GM04504 (cell line): ENCODE results near the gene STAC.
"Not testable (repeated sequence)": the region's sequence is repeated elsewhere in the genome, so short reads cannot be mapped to it uniquely, and the experiment has no call there.

ENCODE experiments used
- DNase-seq: peaks from one replicate; pipeline ENCODE4 v3.0.0-alpha.2; 2012; ENCODE audit warnings: low read depth

The STAC gene

DNA sequence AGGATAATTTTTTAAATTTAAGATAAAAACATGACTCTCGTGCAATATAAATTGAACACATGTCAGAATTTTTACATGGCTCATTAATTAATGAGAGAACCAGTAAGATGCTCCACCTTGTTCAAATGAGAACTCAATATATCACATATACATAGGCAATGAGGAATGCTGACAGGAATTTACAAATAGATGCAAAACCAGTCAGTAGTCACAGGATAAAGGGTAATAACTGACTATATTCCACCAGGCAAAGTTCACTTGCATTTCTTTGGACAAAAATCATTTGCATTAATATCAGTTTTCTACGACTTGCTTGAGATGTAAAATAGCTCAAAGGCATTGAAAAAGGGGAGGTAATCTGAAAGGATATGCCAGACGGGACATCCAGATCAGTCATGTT is 139.4 kb downstream of the STAC start:
- no peak for DNase-seq

DNA sequence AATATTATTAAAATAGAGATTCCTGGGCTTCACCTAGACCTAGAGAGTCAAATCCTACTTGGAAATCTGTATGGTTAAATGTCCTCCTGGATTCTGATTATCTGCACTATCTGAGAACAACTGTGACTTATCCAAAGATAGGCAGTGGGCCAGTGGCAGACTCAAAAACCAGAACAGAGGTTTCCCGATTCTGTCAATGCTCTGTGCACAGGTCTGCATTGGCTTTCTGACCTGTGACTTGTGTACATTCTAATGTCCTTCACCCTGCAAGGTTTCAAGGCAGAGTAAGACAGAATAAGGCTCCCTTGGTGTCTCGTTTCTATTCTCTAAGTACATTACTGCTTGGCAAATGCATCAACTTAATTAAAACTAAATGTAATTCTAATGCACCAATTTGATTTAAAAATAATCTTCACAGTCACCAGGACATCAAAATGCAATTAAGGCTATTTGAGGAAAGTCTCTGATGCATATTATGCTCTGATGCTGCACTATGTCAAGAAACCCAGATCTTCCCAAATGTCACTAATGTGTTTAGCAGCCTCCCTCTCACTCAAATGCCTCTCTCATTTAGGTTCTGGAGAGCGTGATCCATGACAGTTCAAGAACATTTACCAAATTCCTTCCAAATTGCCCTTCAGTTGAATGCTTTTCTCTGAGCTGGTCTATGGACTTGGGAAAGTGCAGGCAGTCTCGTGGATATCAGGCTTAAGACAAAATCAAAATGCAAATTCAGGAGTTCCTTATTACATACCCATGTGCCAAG is 140.1 kb downstream of the STAC start:
- no peak for DNase-seq

DNA sequence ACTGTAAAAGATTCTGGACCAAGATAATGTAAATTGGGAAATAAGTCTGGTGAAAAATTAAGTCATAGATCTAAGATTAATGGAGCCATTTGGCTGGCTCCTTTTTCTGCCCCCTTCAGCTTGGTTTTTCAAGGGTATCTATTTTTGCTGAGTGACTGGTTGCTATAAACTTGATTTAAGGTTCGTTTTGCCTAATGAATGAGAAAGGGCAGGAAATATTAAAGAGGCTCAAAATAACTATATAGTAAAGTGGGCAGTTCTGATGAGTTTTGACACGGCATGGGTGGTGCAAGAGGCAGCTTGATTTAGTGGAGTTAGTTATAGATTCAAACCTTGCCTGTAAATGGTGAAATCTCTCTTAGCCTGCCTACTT is 140.7 kb downstream of the STAC start:
- no peak for DNase-seq

DNA sequence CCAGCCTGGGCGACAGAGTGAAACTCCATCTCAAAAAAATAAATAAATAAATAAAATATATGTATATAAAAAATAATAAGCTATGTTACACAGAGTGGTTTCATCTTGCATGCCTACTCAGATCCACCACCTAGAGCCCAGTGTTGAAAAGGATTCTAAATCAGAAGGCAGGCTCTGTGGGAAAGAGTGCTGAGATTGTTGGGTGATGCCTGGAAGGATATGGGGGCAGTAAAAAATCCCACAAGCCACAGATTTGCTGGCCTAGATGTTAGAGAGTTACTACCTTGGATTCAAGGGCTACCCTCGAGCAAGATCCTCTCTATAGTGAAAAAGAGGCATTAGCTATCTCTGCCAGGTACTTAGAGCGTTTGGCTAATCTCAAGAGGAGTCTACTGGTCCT is 144.3 kb downstream of the STAC start:
- DNase-seq, result peak; percentile 36

DNA sequence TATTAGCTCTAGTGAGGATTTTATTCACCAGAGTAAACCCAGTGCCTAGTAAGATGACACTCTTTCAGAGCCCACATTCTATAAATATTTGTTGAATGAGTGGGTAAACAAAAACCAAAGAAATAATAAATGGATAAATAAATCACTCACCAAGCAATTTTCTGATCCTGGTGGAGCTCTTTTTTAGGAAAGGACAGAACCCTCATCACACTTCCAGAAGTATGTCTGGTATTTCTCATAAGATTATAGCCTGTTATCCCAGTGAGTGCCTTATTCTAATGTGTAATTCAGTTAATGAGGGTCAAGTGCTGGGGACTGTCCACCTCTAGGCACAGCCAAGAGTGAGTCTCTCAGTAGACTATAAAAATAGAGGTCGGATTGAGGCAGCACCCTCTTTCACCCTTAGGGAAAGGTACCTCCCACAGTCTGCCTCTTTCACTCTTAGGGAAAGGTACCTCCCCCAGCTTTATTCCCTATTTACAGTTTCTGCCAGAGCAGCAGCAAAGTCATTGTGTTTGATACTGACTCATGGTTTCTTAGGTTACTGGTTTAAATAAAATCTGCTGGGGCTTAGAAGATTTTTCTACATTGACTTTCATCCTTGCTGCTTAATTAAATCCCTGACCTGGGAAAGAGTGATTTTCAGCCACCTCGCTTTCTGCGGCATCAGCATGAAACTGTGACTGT is 145.0 kb downstream of the STAC start:
- peak; percentile 84 for DNase-seq

DNA sequence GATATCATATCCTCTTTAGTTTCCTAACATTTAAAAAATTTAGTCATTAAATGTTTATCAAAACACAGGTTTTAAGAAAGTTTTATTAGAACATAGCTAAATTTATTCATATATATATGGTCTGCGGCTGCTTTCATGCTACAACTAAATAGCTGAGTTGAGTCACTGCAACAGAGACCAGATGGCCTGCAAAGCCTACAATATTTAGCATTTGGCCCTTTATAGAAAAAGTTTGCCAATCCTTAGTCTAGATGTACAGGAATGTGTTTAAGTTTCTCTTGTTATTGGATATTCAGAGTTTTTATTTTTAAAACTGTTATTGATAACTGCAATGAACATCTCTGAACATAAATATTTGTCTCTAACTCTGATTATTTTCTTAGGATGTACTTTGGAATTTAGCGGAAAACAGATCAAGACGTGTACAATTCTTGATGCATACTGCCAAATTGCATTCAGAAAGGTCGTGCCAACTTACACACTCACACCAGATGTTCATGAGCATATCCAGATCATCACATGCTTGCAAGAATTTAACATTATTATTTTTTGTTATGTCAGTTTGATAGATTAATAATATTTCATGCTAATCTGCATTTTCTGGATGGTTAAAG is 157.9 kb downstream of the STAC start:
- DNase-seq, result no peak

DNA sequence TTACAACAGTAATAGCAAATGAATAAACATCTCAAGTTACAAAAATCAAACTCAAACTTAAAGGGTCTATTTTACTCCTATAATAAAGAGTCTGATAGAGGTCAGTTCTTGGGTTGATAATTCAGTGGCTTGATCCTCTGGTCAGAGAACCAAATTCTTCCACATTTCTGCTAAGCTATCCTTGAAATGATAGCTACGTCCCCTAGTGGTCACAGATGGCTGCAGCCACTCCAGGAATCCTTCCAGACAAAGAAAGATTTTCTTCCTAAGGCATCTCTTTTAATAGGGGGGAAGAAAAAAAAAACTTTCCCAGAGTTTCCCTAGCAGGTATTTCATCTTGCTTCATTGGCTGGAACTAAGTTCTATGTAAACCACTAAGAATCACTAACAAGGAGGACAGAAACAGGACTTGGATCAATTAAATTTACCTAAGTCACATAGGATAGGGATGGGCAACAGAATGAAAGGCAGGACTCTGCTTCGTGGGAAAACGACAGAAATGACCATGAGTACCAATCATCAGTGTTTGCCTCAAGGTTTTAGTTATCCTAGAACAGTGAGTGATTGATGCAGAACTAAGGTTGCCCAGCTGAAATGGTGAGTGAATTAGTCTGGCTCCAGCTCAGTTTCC is 160.7 kb downstream of the STAC start:
- no peak for DNase-seq

DNA sequence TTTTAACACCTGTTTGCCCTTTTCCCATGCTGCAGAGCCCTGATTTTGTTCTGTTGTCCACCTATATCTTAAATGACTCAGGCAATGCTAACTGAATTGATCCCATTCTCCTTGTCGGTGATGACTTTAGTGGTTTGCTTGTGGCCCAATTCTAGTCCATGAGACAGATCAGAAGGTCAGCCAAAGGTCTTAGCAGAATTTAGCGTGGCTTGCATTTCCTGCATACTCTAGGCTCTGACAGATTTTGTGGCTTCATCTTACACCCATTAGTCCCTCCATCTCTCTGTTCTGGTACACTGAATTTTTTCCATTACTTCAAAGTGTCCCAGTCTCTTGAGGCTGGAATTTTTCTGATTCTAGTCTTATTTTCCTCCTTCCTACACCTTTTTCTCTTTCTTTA is 161.9 kb downstream of the STAC start:
- DNase-seq, result peak; percentile 30

DNA sequence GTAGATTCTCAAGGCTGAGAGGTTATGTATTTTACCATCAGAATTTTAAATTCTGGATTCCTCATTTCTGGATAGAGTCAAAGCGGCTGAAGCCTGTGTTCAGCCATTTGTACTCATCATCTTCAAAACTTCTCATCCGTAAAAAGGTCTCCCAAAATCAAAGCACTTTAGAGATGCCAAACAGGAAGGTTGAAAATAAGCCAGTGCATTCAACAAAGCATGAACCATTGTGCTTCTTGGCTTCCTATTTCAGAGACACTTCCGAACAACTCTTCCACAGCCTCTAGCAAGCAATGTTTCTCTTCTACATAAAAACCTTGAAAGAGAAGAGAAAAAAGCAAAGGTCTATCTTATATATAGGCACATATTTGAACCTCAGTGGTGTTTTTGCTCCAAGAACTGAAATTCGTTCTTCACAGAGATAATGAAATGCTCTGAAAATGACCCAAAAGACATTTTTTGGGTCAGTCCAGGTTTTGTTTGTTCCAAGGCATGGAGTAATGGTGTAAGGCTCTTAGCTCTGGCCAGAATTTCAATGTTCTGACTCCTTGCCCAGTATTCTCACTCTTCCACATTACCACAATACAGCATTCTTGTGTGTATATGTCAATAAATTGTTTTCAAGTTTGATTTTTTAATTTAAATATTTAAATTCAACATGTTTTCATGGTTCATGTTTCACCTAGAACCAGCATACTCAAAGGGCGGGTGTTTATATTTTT is 163.1 kb downstream of the STAC start:
- DNase-seq, result no peak

DNA sequence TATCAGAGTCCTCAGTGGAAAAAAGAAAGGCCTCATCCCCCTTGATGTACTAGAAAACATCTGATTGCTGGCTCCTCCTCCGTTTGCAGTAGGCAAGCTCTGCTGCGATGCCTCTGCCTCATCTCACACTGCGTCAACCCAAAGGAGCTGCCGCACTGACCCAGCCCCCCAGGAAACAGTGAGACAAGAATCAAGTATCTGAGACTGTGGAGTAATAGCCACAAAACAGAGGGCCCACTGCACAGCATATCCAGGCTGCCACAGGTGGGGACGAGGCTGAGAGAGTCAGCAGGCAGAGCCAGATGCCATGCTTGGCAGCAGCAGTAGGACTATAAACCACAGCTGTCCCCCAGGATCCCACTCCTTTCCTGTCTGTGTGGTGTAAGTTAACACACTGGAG is 165.9 kb downstream of the STAC start:
- DNase-seq, result no peak

DNA sequence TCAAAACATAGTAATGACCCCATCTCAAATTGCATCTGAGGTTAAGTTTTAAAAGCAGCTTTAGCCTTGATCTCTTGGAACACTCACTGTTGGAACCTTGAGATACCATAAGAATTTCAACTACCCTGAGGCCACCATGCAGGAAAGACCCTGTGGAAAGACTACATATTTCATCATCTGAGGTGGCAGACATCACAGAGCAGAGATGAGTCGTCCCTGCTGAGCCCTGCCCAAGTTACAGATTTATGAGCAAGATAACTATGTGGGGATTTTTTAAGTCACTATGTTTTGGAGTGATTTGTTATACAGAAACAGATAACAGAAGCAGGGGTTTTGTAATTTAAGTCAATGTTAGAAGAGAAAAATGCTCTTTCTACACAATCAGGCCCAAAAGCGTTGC is 168.4 kb downstream of the STAC start:
- no peak for DNase-seq

DNA sequence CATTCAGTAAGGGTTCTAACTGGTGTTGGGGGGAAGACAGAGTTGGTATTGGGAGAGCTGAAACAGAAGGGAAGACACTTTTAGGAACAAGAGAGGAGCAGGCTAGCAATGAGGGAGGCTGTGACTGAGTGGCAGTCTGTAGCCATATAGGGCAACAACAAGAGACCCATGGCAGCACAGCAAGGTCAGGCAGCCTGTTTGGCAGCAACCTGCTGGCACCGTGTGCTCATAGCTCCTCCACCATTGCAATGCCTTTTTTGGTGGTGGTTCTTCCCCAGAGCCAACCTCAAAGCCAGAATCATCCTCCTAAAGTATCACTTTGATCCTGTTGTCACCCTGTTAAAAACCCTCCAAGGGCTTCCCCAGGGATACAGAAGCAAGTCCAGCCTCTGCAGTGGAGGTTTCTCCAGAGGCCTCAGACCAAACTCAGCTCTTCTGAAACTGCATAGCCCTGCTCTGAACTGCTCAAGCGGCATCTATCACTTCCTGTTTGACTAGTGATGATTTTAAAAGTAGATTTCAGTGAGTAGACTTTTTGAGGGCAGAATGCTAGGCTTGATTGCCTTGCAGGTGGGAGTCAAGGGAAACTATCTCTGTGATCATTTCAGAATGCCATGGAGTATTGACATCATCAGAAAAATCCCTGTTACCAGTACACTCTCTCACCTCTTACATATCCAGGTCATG is 176.9 kb downstream of the STAC start:
- DNase-seq, result no peak

DNA sequence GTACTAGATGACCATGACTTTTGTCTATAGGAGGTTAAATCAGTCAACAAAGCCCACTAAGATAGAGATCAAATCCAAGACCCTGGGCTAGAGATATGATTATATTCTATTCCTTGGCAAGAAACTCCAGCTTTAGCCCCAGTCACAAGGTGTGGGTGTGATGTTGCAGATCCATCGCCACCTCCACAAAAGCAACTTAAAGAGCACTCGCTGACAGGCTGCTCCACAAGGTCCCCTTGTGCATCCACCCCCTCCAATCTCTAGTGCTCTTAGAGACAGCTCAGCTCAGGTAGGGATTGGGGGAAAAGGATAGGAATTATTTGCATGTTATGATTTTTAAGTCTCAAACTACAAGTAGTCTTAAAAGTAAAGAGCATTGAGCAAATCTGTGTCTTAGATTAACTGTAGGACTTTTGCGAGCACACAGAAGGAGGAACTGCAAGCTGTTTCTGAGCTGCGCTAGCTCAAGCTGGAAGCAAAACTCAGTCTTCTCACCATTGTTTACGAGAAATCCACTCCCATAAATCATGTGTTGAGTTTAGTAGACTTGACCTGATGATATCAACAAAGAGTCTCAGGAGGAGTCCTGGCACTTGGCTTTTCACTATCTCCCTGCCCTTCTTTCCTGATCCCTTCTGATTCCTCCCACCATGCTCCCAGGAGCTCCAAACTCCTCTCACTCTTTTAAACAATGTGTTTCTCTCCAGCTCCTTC is 177.6 kb downstream of the STAC start:
- no peak for DNase-seq

DNA sequence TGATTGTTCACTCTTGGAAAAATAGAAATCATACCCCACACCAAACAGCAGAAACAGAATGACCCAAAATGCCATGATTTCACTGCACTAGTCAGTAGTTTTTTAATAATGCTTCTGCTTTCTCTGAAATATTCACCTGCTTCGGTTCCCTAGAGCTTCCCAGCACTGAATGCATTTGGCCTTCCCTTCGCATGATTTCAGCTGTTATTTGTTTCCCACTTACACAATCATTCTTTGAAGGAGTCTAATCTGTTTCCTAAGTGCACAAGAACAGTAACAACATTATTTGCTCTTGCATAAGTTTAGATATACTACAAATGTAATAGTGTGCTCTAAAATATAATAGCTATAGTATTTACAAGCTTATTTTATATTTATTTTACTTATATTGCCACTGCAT is 178.7 kb downstream of the STAC start:
- no peak for DNase-seq

DNA sequence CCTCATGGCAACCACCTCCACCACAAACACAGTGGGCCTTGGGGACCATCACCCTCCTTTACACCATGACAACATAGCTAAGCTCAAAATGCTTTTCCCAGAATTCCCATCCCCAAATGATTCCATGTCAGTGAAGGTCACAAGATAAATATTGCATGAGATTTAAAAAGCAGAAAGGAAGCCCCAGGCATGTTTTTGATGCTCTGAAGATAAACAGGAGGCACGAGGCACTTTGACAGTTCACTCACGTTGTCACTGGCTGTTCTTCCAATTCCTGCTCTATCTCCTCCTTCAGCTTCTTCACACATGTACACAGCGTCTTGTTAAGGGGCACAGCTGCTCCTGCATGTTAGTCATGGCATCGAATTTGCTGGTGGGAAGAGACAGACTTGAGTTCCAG is 180.4 kb downstream of the STAC start:
- no peak for DNase-seq

DNA sequence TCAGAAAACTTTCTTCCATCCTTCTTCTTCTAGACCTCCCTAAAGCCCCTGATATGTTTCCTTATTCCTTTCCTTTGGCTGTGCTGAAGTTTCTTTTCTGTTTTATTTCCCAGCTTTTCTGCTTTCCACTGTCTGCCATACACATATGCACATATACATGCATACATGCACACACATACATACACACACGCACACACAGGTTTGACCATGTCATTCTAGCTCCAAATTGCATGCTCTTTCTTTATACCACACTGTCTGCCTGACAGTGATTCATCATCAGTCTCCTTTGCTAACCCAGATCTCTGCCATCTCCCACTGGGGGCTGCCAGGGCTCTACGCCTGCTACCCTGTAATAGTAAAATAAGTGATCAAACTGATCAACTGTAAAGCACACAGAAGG is 181.3 kb downstream of the STAC start:
- DNase-seq, result no peak

DNA sequence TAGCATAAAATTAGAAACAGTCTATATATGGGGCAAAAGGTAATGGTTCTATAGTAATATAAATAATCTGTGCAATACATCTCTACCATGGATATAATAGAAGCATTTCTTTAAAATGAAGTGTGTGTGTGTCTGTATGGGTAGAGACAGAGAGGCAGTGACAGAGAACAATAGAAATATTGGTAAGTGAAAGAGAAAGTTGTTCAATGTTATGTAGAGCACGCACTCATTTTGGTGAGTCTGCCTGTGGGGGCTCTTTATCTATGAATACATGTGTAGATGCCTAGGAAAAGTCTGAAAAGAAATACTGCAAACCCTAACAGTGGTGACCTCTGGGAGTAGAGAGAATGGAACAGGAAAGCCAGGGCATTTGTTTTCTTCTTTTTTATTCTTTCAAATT is 182.6 kb downstream of the STAC start:
- no peak for DNase-seq

DNA sequence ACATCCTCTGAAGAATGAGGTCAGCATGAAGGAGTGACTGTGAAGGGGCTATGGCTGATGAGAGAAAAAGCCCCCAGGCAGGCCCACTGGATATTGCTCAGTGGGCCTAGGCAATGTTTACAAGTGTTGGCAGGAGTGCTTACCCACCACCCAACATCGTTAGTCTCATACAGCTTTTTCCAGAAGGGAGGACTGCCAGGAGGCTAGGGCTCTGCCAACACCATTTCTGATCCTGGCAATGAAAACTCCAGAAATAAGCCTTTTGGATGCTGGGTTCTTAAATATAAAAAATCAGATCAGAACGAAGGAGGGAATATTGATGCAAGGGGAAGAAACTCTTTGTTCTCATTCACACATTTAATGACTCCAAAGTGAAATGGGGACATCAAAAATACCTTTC is 194.9 kb downstream of the STAC start:
- no peak for DNase-seq

DNA sequence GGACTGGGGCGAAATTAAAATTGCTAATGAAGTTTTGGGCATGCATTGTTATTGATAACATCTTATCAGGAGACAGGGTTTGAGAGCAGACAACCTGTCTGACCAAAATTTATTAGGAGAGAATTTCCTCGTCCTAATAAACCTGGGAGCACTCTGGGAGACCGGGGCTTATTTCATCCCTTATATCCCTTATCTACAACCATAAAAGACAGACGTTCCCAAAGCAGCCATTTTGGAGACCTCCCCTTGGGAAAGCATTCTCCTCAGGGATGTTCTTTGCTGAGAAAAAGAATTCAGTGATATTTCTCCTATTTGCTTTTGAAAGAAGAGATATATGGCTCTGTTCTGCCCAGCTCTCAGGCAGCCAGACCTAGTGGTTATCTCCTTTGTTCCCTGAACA is 198.1 kb downstream of the STAC start:
- not testable (repeated sequence) for DNase-seq

DNA sequence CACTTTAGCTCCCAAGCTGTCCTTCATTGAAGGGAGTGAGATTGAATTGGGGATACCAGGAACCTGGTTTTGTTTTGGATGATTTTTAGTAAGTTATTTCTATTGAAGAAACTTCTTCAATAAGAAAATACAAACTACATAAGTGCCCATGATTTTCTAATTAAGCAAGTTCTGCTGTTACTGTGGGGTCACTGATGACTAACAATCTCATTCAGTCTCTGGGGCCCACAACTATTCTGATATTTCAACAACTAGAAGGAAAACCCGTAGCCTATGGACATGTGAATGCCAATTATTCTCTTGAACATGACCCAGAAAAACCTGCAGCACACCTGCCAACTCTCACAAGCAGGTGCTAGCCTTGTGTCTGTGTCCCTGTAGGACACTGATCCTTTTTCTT is 199.4 kb downstream of the STAC start:
- no peak for DNase-seq

DNA sequence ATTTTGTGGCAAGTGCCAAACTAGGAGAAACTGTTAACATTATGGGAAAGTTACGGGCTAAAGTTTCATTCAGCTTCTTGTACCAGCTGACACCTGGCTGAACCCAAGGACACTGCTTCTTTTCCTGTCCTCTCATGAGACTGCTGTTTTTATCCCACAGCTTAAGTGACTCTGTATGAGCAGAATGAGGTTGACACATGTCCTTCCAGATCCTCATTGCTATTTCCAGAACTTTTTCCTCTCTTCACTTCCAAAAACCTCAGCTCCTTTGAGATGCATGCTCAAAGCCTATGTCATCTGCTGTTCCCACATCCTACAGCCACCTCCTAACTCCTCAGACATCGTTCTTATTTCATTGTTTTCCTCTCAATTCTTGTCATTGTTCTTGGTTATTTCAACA is 200.4 kb downstream of the STAC start:
- no peak for DNase-seq
